Endodermal cell (in vitro differentiated cells): Measurements from ENCODE around the gene SNX9. TPM values are rescaled to one million over a fixed set of nuclear protein-coding genes. Genes with fewer than 3 reads are reported as not detected.

ENCODE experiments used
- DNase-seq: peaks from one replicate; pipeline ENCODE4 v3.0.0-alpha.2; 2017
- H3K27ac ChIP-seq: 2 replicates; pipeline ENCODE4 v1.5.1; 2013; ENCODE audit warnings: mild to moderate bottlenecking, low read depth, low read length, moderate library complexity
- H3K27me3 ChIP-seq: 2 replicates; pipeline ENCODE4 v1.6.1; 2013; ENCODE audit warnings: mild to moderate bottlenecking, low read length, moderate library complexity; ENCODE audit not compliant: insufficient read depth, control insufficient read depth, poor library complexity, severe bottlenecking
- H3K36me3 ChIP-seq: 2 replicates; pipeline ENCODE4 v1.7.0; 2013; ENCODE audit warnings: mild to moderate bottlenecking, low read length, moderate library complexity; ENCODE audit not compliant: control insufficient read depth, insufficient read depth
- H3K4me1 ChIP-seq: one replicate; pipeline ENCODE4 v1.7.0; 2013; ENCODE audit warnings: low read length; ENCODE audit not compliant: control insufficient read depth, insufficient read depth
- H3K4me3 ChIP-seq: 2 replicates; pipeline ENCODE4 v1.5.1; 2013; ENCODE audit warnings: mild to moderate bottlenecking, low read length, moderate library complexity
- H3K9ac ChIP-seq: 2 replicates; pipeline ENCODE4 v1.6.1; 2013; ENCODE audit warnings: mild to moderate bottlenecking, low read length, moderate library complexity; ENCODE audit not compliant: poor library complexity, severe bottlenecking; ENCODE audit errors: extremely low read depth
- H3K9me3 ChIP-seq: 2 replicates; pipeline ENCODE4 v1.6.1; 2013; ENCODE audit warnings: mild to moderate bottlenecking, low read length, moderate library complexity; ENCODE audit not compliant: control insufficient read depth
- H3K27ac Mint-ChIP-seq: 2 replicates; pipeline ENCODE4 v1.8.0; 2020; ENCODE audit warnings: mixed read lengths
- H3K27me3 Mint-ChIP-seq: 2 replicates; pipeline ENCODE4 v1.8.0; 2021; ENCODE audit warnings: mild to moderate bottlenecking, mixed read lengths; ENCODE audit not compliant: insufficient read depth
- H3K36me3 Mint-ChIP-seq: 2 replicates; pipeline ENCODE4 v1.8.0; 2020; ENCODE audit warnings: low read depth, mixed read lengths
- H3K4me1 Mint-ChIP-seq: 2 replicates; pipeline ENCODE4 v1.8.0; 2020; ENCODE audit warnings: mixed read lengths
- H3K4me3 Mint-ChIP-seq: 2 replicates; pipeline ENCODE4 v1.8.0; 2020; ENCODE audit warnings: mild to moderate bottlenecking, moderate library complexity, mixed read lengths
- H3K9me3 Mint-ChIP-seq: 2 replicates; pipeline ENCODE4 v1.8.0; 2020; ENCODE audit warnings: mild to moderate bottlenecking, mixed read lengths
- WGBS, 2 experiments: methylation state at CpG; one replicate each; pipeline versions ENCODE4 v1.1.5 to v1.1.7; 2013; ENCODE audit warnings: missing lambda C conversion rate in 2 of 2, mixed read lengths in 1 of 2; ENCODE audit not compliant: insufficient coverage in 1 of 2, insufficient read length in 1 of 2; 5-methylcytosine and 5-hydroxymethylcytosine counted together
- total RNA-seq, 2 donors: library from RNA; stranded (reverse); fragmentation: NEBNext Ultra II Directional in 1 of 2; extraction: Animal tissue kit (Norgen Biotek cat#: 25700) in 1 of 2; gene quantifications; 2 replicates in 1 of 2; 3 replicates in 1 of 2; pipeline ENCODE4 v1.2.1, GENCODE V29; 2021
- TF ChIP-seq, protein P1 (sequence below): fragments of 200-600 bp; sonication (generic); conservative IDR thresholded peaks from 2 replicates; pipeline ENCODE4 v1.5.0; 2021; ENCODE audit warnings: antibody characterized with exemption, mild to moderate bottlenecking

The SNX9 gene
- total RNA-seq, 2 donors from 2014 or later = 30.6 to 33.0 TPM

DNA sequence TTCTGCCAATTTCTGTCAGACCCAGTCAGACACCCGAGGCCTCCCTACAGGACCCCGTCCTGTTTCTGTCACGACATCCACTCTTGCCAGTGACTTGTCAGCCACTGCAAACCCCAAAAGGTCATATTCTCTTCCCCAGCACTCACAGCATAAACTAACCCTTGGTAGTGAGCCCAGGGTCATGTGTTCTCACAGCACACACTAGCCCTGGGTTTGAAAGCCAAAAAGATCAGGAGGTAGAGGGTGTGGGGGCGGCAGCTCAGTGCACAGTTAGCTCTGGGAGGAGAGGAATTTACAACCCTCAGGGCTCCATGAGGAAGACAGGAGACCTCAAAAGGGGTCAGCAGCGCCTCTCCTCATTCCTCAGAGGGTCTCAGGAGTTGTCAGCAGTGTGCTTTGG is 9.9 kb upstream of the SNX9 start:
- Mint-ChIP-seq H3K27ac (no peak overlapping the region), H3K36me3 (no peaks in the 10 kb centered on the region), H3K4me1 (no peaks in the 10 kb centered on the region), H3K4me3 (no peak overlapping the region), H3K9me3 (peaks cover 9% of the 10 kb centered on the region), H3K27me3 (peaks cover 3% of the 10 kb centered on the region)
- Histone ChIP-seq H3K27ac (no peak overlapping the region), H3K4me1 (no peaks in the 10 kb centered on the region), H3K9ac (no peak overlapping the region), H3K27me3 (no peaks in the 10 kb centered on the region), H3K36me3 (no peaks in the 10 kb centered on the region), H3K4me3 (no peak overlapping the region), H3K9me3 (peaks cover 4% of the 10 kb centered on the region)
- no peak for DNase-seq
- TF ChIP-seq, protein P1, sequence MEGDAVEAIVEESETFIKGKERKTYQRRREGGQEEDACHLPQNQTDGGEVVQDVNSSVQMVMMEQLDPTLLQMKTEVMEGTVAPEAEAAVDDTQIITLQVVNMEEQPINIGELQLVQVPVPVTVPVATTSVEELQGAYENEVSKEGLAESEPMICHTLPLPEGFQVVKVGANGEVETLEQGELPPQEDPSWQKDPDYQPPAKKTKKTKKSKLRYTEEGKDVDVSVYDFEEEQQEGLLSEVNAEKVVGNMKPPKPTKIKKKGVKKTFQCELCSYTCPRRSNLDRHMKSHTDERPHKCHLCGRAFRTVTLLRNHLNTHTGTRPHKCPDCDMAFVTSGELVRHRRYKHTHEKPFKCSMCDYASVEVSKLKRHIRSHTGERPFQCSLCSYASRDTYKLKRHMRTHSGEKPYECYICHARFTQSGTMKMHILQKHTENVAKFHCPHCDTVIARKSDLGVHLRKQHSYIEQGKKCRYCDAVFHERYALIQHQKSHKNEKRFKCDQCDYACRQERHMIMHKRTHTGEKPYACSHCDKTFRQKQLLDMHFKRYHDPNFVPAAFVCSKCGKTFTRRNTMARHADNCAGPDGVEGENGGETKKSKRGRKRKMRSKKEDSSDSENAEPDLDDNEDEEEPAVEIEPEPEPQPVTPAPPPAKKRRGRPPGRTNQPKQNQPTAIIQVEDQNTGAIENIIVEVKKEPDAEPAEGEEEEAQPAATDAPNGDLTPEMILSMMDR = no peak
- WGBS, 2 experiments = 92 to 96% methylated on average over 3 to 5 of the region's 5 CpGs

DNA sequence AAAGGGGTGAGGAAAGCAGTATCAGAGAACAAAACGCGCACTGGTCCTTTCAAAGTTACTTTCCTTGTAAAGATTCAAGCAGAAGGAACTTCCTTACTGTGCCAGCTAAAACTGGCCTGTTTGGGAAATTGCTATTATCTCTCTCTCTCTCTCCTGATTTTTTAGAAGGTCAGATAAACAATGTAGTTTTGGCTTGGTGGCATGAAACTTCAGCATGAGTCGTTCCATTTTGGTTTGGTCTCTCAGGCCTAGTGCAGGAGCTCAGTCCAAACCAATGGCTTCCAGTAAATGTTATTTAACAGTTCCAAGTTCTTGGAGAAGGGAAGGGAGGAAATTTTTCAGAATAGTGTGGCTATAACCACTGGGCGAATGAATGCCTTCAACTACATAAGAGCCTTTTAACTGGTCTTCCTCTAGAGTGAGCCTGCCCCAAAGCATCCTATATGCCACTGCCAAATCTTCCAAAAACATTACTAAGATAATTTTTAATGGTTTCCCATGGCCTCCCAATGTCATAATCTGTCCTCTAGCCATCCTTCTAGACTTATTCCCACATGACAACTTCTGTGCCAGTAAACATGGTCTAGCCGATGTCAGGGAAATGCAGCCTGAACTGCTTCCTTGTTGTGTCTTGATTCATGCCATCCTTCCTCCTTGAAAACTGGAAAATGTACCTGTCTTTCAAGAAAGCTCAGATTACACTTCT is 9.1 kb upstream of the SNX9 start:
- Histone ChIP-seq H3K36me3 (no peaks in the 10 kb centered on the region), H3K27me3 (no peaks in the 10 kb centered on the region), H3K27ac (no peak overlapping the region), H3K4me3 (no peak overlapping the region), H3K9me3 (no peaks in the 10 kb centered on the region), H3K4me1 (no peaks in the 10 kb centered on the region), H3K9ac (no peak overlapping the region)
- no peak for DNase-seq
- H3K36me3 Mint-ChIP-seq = no peaks in the 10 kb centered on the region
- H3K9me3 Mint-ChIP-seq = peaks cover 6% of the 10 kb centered on the region
- H3K4me3 Mint-ChIP-seq = no peak overlapping the region
- H3K27ac Mint-ChIP-seq = no peak overlapping the region
- H3K4me1 Mint-ChIP-seq = no peaks in the 10 kb centered on the region
- WGBS, 2 experiments = 76 to 80% methylated on average over 5 of the region's 5 CpGs
- peaks cover 3% of the 10 kb centered on the region for H3K27me3 Mint-ChIP-seq
- TF ChIP-seq, protein P1 = no peak

DNA sequence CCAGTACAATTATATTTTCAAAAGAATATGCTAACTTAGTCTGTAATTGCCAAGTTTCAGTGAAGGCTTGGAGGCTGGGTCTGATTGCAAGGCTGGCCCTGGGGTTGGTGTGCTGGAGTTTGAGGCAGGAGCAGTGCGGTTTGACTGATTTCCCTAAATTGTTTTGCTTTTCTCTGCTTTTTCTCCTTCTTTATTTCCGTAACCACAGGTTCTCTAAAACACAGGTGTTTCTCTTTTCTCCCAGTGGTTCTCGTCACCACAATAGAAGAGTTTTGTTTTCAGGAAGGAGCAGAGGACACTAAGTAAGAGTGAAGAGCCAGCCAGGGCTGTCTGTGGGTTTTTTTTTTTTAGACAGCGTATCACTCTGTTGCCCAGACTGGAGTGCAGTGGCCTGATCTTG is 8.2 kb upstream of the SNX9 start:
- no peak overlapping the region for H3K27ac Mint-ChIP-seq
- no peak for DNase-seq
- no peaks in the 10 kb centered on the region for H3K36me3 ChIP-seq
- H3K9ac ChIP-seq = no peak overlapping the region
- 82 to 94% methylated on average over 2 to 4 of the region's 4 CpGs for WGBS, 2 experiments
- no peak overlapping the region for H3K27ac ChIP-seq
- no peaks in the 10 kb centered on the region for H3K4me1 ChIP-seq
- TF ChIP-seq, protein P1 = no peak
- no peak overlapping the region for H3K4me3 ChIP-seq
- peaks cover 3% of the 10 kb centered on the region for H3K27me3 Mint-ChIP-seq
- H3K9me3 ChIP-seq = no peaks in the 10 kb centered on the region
- H3K4me1 Mint-ChIP-seq = peaks cover 7% of the 10 kb centered on the region
- H3K36me3 Mint-ChIP-seq = no peaks in the 10 kb centered on the region
- no peaks in the 10 kb centered on the region for H3K27me3 ChIP-seq
- H3K9me3 Mint-ChIP-seq = no peaks in the 10 kb centered on the region
- no peak overlapping the region for H3K4me3 Mint-ChIP-seq
